Measurements from ENCODE around the gene PPP1R12A. TPM values are rescaled to one million over a fixed set of nuclear protein-coding genes. Genes with fewer than 3 reads are reported as not detected.

Gene PPP1R12A
- total RNA-seq, 1 experiment from 2014 or later: 52.0 TPM

DNA sequence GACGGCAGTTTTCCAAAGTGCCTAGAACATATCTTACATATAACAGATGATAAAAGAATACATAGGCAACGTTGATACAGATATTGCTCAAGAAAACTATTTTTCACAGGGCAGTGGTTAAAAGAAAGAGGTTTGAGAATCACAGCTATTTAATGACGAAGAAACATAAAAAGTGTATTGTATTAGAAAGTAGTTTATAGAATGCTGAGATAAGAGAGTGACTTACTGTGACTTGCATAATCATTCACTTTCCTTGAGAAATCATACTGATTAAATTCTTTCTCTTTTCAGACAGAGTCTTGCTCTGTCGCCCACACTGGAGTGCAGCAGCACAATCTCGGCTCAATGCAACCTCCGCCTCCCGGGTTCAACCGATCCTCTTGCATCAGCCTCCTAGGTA, 57.7 kb downstream of the PPP1R12A start (continued):
- TF ChIP-seq, protein P1, sequence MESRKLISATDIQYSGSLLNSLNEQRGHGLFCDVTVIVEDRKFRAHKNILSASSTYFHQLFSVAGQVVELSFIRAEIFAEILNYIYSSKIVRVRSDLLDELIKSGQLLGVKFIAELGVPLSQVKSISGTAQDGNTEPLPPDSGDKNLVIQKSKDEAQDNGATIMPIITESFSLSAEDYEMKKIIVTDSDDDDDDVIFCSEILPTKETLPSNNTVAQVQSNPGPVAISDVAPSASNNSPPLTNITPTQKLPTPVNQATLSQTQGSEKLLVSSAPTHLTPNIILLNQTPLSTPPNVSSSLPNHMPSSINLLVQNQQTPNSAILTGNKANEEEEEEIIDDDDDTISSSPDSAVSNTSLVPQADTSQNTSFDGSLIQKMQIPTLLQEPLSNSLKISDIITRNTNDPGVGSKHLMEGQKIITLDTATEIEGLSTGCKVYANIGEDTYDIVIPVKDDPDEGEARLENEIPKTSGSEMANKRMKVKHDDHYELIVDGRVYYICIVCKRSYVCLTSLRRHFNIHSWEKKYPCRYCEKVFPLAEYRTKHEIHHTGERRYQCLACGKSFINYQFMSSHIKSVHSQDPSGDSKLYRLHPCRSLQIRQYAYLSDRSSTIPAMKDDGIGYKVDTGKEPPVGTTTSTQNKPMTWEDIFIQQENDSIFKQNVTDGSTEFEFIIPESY (IDR thresholded peaks at IDR 0.05; ENCODE audit: extremely low read depth, insufficient replicate concordance, low read length): no peak
- TF ChIP-seq SRF (IDR thresholded peaks at IDR 0.05; ENCODE audit: low read depth) (no peak), ZFX (IDR thresholded peaks at IDR 0.05) (no peak), CEBPB (IDR thresholded peaks at IDR 0.05; ENCODE audit: low read depth) (no peak), YY1 (IDR thresholded peaks at IDR 0.05; ENCODE audit: extremely low read depth, insufficient replicate concordance, low read depth, low read length) (no peak)

DNA sequence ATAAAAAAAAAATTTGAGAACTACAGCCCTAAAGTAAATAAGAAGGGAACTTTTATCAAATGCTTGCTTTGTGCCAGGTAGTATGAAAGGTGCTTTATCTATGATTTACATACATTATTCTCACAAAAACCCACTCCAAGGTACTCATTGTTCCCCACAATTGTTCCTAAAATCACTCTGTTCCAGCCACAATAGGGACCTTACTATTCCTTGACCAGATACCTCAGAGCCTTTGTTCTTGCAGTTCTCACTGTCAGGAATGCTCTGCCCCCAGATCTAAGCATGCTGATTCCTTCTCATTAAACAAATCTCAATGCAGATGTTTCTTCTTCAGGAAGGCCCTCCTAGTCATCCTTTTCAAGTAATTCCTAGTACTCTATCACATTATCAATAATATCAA, 60.2 kb downstream of the PPP1R12A start:
- ATAC-seq (no peak), DNase-seq (ENCODE audit: low read depth, low spot score) (no peak)
- no peaks in the 10 kb centered on the region for H3K4me1 ChIP-seq (ENCODE audit: control insufficient read depth in 1 of 2, insufficient read depth in 2 of 2, low read length in 2 of 2)
- POLR2A ChIA-PET: no interaction called here
- CTCF ChIA-PET: no interaction called here
- no peak overlapping the region for H3K4me2 ChIP-seq (ENCODE audit: low read length)
- H3K27me3 ChIP-seq (ENCODE audit: insufficient read depth, low read length): no peaks in the 10 kb centered on the region
- H3K9me2 ChIP-seq (ENCODE audit: insufficient read depth): no peaks in the 10 kb centered on the region
- H2AFZ ChIP-seq (ENCODE audit: low read depth, low read length, poor library complexity, severe bottlenecking): no peak overlapping the region
- no peaks in the 10 kb centered on the region for H4K20me1 ChIP-seq (ENCODE audit: insufficient read depth)
- H3K9me3 ChIP-seq (ENCODE audit: control insufficient read depth in 1 of 2, insufficient read depth in 1 of 2, low read depth in 1 of 2, low read length in 2 of 2): no peaks in the 10 kb centered on the region
- RAD21 ChIA-PET (ENCODE audit: low non-redundant PET in 1 of 2, low total read pairs in 2 of 2, uncharacterized antibody in 2 of 2, unreplicated experiment in 2 of 2): no interaction called here
- TF ChIP-seq ELF1 (IDR thresholded peaks at IDR 0.05; ENCODE audit: borderline replicate concordance, low read depth): no peak
- no peak for TF ChIP-seq YY1 (IDR thresholded peaks at IDR 0.05; ENCODE audit: extremely low read depth, insufficient replicate concordance, low read depth, low read length)
- no peak for TF ChIP-seq CEBPB (IDR thresholded peaks at IDR 0.05; ENCODE audit: low read depth)
- no peak for TF ChIP-seq JUND (IDR thresholded peaks at IDR 0.05)
- TF ChIP-seq, protein P2, sequence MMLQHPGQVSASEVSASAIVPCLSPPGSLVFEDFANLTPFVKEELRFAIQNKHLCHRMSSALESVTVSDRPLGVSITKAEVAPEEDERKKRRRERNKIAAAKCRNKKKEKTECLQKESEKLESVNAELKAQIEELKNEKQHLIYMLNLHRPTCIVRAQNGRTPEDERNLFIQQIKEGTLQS (IDR thresholded peaks at IDR 0.05): no peak
- no peak for TF ChIP-seq SP1 (IDR thresholded peaks at IDR 0.05; ENCODE audit: low read depth)
- TF ChIP-seq, protein P1 (IDR thresholded peaks at IDR 0.05; ENCODE audit: extremely low read depth, insufficient replicate concordance, low read length): no peak
- TF ChIP-seq, protein P3, sequence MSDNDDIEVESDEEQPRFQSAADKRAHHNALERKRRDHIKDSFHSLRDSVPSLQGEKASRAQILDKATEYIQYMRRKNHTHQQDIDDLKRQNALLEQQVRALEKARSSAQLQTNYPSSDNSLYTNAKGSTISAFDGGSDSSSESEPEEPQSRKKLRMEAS (IDR thresholded peaks at IDR 0.05): no peak
- TF ChIP-seq, protein P4, sequence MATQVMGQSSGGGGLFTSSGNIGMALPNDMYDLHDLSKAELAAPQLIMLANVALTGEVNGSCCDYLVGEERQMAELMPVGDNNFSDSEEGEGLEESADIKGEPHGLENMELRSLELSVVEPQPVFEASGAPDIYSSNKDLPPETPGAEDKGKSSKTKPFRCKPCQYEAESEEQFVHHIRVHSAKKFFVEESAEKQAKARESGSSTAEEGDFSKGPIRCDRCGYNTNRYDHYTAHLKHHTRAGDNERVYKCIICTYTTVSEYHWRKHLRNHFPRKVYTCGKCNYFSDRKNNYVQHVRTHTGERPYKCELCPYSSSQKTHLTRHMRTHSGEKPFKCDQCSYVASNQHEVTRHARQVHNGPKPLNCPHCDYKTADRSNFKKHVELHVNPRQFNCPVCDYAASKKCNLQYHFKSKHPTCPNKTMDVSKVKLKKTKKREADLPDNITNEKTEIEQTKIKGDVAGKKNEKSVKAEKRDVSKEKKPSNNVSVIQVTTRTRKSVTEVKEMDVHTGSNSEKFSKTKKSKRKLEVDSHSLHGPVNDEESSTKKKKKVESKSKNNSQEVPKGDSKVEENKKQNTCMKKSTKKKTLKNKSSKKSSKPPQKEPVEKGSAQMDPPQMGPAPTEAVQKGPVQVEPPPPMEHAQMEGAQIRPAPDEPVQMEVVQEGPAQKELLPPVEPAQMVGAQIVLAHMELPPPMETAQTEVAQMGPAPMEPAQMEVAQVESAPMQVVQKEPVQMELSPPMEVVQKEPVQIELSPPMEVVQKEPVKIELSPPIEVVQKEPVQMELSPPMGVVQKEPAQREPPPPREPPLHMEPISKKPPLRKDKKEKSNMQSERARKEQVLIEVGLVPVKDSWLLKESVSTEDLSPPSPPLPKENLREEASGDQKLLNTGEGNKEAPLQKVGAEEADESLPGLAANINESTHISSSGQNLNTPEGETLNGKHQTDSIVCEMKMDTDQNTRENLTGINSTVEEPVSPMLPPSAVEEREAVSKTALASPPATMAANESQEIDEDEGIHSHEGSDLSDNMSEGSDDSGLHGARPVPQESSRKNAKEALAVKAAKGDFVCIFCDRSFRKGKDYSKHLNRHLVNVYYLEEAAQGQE (IDR thresholded peaks at IDR 0.05; ENCODE audit: low read depth): no peak
- TF ChIP-seq ZNF274 (IDR thresholded peaks at IDR 0.05; ENCODE audit: low read depth, low read length): no peak
- TF ChIP-seq EZH2 (IDR thresholded peaks at IDR 0.05): no peak
- TF ChIP-seq FOSL1 (IDR thresholded peaks at IDR 0.05; ENCODE audit: low read depth): no peak
- TF ChIP-seq SRF (IDR thresholded peaks at IDR 0.05; ENCODE audit: low read depth): no peak
- TF ChIP-seq RAD21 (IDR thresholded peaks at IDR 0.05; ENCODE audit: low read depth): no peak
- TF ChIP-seq SIN3A (IDR thresholded peaks at IDR 0.05; ENCODE audit: low read depth): no peak
- no peak for TF ChIP-seq POLR2AphosphoS5 (IDR thresholded peaks at IDR 0.05; ENCODE audit: low read depth, low read length)
- no peak for TF ChIP-seq EZH2phosphoT487 (IDR thresholded peaks at IDR 0.05; ENCODE audit: borderline replicate concordance)
- intact Hi-C loops (cut with micrococcal nuclease): no loop called here
- no peak overlapping the region for H3K4me3 ChIP-seq (replicated peaks in 1 of 2; ENCODE audit: low read depth in 1 of 2, low read length in 2 of 2)
- no peak overlapping the region for H3K27ac ChIP-seq (ENCODE audit: low read depth, low read length)
- H3K36me3 ChIP-seq (ENCODE audit: control insufficient read depth in 1 of 2, insufficient read depth in 2 of 2, low read length in 2 of 2): no peaks in the 10 kb centered on the region
- no peak overlapping the region for H3K9ac ChIP-seq (ENCODE audit: low read length)
- no TSS peak for BruUV-seq (replicated peaks)
- H3K79me2 ChIP-seq (ENCODE audit: insufficient read depth, low read length): peaks cover 59% of the 10 kb centered on the region
